ENCODE measurements around the gene POLR2E. TPM values are rescaled to one million over a fixed set of nuclear protein-coding genes. Genes with fewer than 3 reads are reported as not detected.

POLR2E gene
- total RNA-seq, 1 experiment from 2014 or later, result 261 TPM

GRCh38 chr19:1069009-1069779 lies 26.0 kb downstream of the POLR2E start:
- no peak for DNase-seq
- H3K9me3 Mint-ChIP-seq, result no peaks in the 10 kb centered on the region
- no peaks in the 10 kb centered on the region for H3K9me3 ChIP-seq (ENCODE audit: control insufficient read depth, low read depth, low read length)
- no peak overlapping the region for H3K27ac ChIP-seq (ENCODE audit: insufficient read length, low read depth, low read length)
- H3K18ac ChIP-seq (ENCODE audit: insufficient read length, low read depth, low read length), result no peak overlapping the region
- peaks cover 52% of the 10 kb centered on the region for H3K27me3 Mint-ChIP-seq (ENCODE audit: low read depth)
- no peak overlapping the region for H2BK15ac ChIP-seq (ENCODE audit: low read depth, low read length)
- H3K79me1 ChIP-seq (ENCODE audit: insufficient read depth, low read depth, low read length, poor library complexity, severe bottlenecking), result no peaks in the 10 kb centered on the region
- TF ChIP-seq CTCF (conservative IDR thresholded peaks at IDR 0.05), result no peak
- H3K4me2 ChIP-seq (ENCODE audit: insufficient read depth, insufficient read length, low read length), result no peak overlapping the region
- H4K91ac ChIP-seq (ENCODE audit: insufficient read length, low read depth, low read length), result no peak overlapping the region
- no peaks in the 10 kb centered on the region; the same call in 1 of the 2 replicates for H3K27me3 ChIP-seq (ENCODE audit: insufficient read depth, low read length)
- H3K56ac ChIP-seq (ENCODE audit: insufficient read length, low read depth, low read length), result no peak overlapping the region
- H2AFZ ChIP-seq (ENCODE audit: low read length), result no peak overlapping the region
- no peak overlapping the region for H3K4ac ChIP-seq (ENCODE audit: low read depth, low read length)
- no peaks in the 10 kb centered on the region for H3K79me2 ChIP-seq (ENCODE audit: insufficient read depth, low read length)
- no peak overlapping the region for H3K9ac ChIP-seq (ENCODE audit: extremely low read depth, insufficient read length, low read length)
- no peak overlapping the region for H3K23ac ChIP-seq (ENCODE audit: insufficient read length, low read depth, low read length)
- H2AK5ac ChIP-seq (ENCODE audit: insufficient read length, low read length), result no peak overlapping the region
- H4K20me1 ChIP-seq (ENCODE audit: control insufficient read depth, insufficient read depth, insufficient read length), result no peaks in the 10 kb centered on the region
- no peak overlapping the region for H2BK120ac ChIP-seq (ENCODE audit: low read depth, low read length, poor library complexity, severe bottlenecking)
- H3K36me3 Mint-ChIP-seq (ENCODE audit: insufficient read depth in 1 of 3, low read depth in 3 of 3), result peaks cover 0 to 16% (median 4%) of the 10 kb centered on the region in 3 experiments; a peak in 5 of 7 replicates
- peaks cover 13 to 22% of the 10 kb centered on the region in 2 experiments for H3K4me1 Mint-ChIP-seq
- no peak overlapping the region for H3K14ac ChIP-seq (ENCODE audit: insufficient read depth, low read length)
- H2BK12ac ChIP-seq (ENCODE audit: insufficient read length, low read depth, low read length), result no peak overlapping the region
- H4K8ac ChIP-seq (replicated peaks; ENCODE audit: insufficient read length, low read depth, low read length), result no peak overlapping the region
- peaks cover 5% of the 10 kb centered on the region; the same call in 1 of the 2 replicates for H3K4me1 ChIP-seq (ENCODE audit: insufficient read depth, low read length)
- no peak overlapping the region for H4K5ac ChIP-seq (ENCODE audit: insufficient read length, low read depth, low read length)
- no peak overlapping the region for H2BK5ac ChIP-seq (ENCODE audit: insufficient read length, low read length)
- no peak overlapping the region for H3K27ac Mint-ChIP-seq
- no CpG with 5 or more reads among the region's 25 CpGs for WGBS (ENCODE audit: extremely low coverage, insufficient read length, low lambda C conversion rate)
- peak overlapping the region in 1 of 2 experiments; percentile 56; a peak in 3 of 5 replicates for H3K4me3 Mint-ChIP-seq
- H2BK20ac ChIP-seq (ENCODE audit: low read depth, low read length, poor library complexity, severe bottlenecking), result no peak overlapping the region
- peaks cover 18% of the 10 kb centered on the region for H3K23me2 ChIP-seq (ENCODE audit: insufficient read length, low read depth, low read length, poor library complexity, severe bottlenecking)
- H3T11ph ChIP-seq (ENCODE audit: low read length), result no peak overlapping the region
